GM13977 (cell line): ENCODE results near the gene ATP5F1A.

ENCODE experiments used
- DNase-seq: peaks from one replicate; pipeline ENCODE4 v3.0.0; 2012; ENCODE audit warnings: low spot score
- CTCF ChIP-seq: IDR thresholded peaks from 2 replicates; pipeline ENCODE4 v1.5.1; 2012; ENCODE audit warnings: mild to moderate bottlenecking, control low read depth; ENCODE audit not compliant: insufficient read depth; ENCODE audit errors: extremely low read depth, missing control alignments
- in situ Hi-C: fragments of 300-500 bp; cut with MboI; formaldehyde crosslinking; loops from one replicate; pipeline ENCODE4 v1.12.0; 2022; ENCODE audit warnings: low sequenced_read_pairs, low pct_unique_long_range_greater_than_20kb, mixed read lengths, inconsistent platforms; ENCODE audit not compliant: unreplicated experiment

The ATP5F1A gene

GRCh38 chr18:46068763-46069162 is 29.3 kb downstream of the ATP5F1A start:
- in situ Hi-C loops, result no loop called here
- DNase-seq, result no peak
- TF ChIP-seq CTCF, result no peak

- in situ Hi-C loops, result no loop called here
- no peak for TF ChIP-seq CTCF
- no peak for DNase-seq
Observed at GRCh38 chr18:46067438-46068007, 30.6 kb downstream of the ATP5F1A start.

GRCh38 chr18:46062781-46063180 is 35.3 kb downstream of the ATP5F1A start:
- no peak for DNase-seq
- in situ Hi-C loops, result no loop called here
- TF ChIP-seq CTCF, result no peak

- in situ Hi-C loops, result no loop called here
- TF ChIP-seq CTCF, result no peak
- no peak for DNase-seq
Observed at GRCh38 chr18:46061796-46062195, 36.3 kb downstream of the ATP5F1A start.

GRCh38 chr18:46061387-46061786 is 36.7 kb downstream of the ATP5F1A start:
- TF ChIP-seq CTCF, result no peak
- DNase-seq, result no peak
- in situ Hi-C loops, result no loop called here

GRCh38 chr18:46060359-46060841 is 37.7 kb downstream of the ATP5F1A start:
- in situ Hi-C loops, result no loop called here
- no peak for DNase-seq
- TF ChIP-seq CTCF, result no peak
